C4-2B (cell line): ENCODE measurements around the gene MKLN1.

ENCODE experiments used
- H3K27ac ChIP-seq: fragments of 450-650 bp; 2 replicates; pipeline ENCODE4 v1.5.1; 2017
- CTCF ChIP-seq: fragments of 450-650 bp; conservative IDR thresholded peaks from 2 replicates; pipeline ENCODE4 v1.5.1; 2017; ENCODE audit warnings: mild to moderate bottlenecking
- ZFX ChIP-seq: fragments of 450-650 bp; IDR thresholded peaks from 2 replicates; pipeline ENCODE4 v1.6.1; 2017

The MKLN1 gene

GRCh38 chr7:131383417-131384285 is 56.0 kb downstream of the MKLN1 start:
- no peak overlapping the region for H3K27ac ChIP-seq
- no peak for TF ChIP-seq CTCF
- no peak for TF ChIP-seq ZFX

DNA sequence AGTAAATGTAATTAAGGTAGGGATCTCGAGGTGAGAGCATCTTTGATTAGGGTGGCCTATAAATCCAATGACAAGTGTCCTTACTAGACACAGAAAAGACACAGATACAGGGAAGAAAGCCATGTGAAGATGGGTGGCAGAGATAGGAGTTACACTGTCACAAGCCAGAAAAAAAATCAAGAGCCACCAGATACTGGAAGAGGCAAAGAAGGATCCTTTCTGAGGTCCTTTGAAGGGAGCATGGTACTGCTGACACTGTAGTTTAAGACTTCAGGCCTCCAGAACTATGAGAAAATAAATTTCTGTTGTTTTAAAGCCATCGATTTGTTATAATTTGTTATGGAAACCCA is 56.6 kb downstream of the MKLN1 start:
- no peak for TF ChIP-seq ZFX
- TF ChIP-seq CTCF = no peak
- no peak overlapping the region for H3K27ac ChIP-seq

- no peak for TF ChIP-seq CTCF
- no peak for TF ChIP-seq ZFX
- no peak overlapping the region for H3K27ac ChIP-seq
These were observed 57.4 kb downstream of the MKLN1 start for GRCh38 chr7:131385039-131385605.

- TF ChIP-seq CTCF (no peak), ZFX (no peak)
- no peak overlapping the region for H3K27ac ChIP-seq
These were observed 60.5 kb downstream of the MKLN1 start for GRCh38 chr7:131388126-131388525.

DNA sequence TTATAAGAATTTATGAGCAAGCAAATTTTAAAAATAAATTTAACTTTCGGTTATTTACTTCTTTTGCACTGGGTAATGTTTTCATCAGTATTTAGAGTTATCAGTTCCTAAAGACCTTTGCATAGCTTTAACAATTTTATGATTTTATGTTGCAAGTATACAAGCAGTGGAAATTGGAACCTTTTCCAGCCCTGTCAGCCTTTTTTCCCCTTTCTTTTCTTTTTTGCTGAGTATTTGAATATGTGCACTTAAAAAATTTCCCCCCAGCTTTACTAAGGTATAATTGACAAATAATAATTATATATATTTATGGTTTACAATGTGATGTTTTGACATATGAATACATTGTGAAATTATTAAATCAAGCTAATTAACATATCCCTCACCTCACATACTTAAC is 62.6 kb downstream of the MKLN1 start:
- no peak for TF ChIP-seq ZFX
- TF ChIP-seq CTCF = no peak
- H3K27ac ChIP-seq = no peak overlapping the region

- TF ChIP-seq ZFX (no peak), CTCF (no peak)
- H3K27ac ChIP-seq = no peak overlapping the region
These were observed 63.5 kb downstream of the MKLN1 start for GRCh38 chr7:131391145-131391544.

DNA sequence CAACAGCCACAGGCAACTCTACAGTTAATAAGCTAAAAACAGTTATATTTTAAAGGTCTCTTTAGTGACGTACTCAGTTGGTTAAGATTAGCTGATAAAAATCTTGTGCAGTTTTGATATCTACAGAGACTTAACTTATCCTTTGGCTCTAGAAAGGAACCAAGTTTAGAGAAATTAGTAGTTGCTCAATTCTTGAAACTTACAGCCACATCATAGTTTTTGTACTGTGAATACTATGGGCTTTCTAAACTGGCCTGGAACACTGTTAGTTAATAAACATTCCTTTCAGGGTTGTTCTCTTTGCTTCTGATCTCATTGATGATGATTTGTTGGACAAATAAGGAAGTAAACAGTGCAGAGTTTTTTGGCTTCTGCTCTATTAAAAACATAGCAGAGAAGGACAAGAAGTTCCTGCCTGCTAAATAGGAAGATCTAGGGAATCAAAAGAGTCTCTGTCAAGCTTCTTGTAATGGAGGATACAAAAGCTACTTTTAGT is 73.1 kb downstream of the MKLN1 start:
- TF ChIP-seq CTCF (no peak), ZFX (no peak)
- no peak overlapping the region for H3K27ac ChIP-seq
